HepG2 (cell line): ENCODE results near the gene ADAMTSL4. TPM values are rescaled to one million over a fixed set of nuclear protein-coding genes. Genes with fewer than 3 reads are reported as not detected.

Experiments
- ATAC-seq: fragments of 200-7000 bp; cut with Tn5 transposase; 3 replicates; pipeline ENCODE4 v1.9.1; 2020; ENCODE audit warnings: mild to moderate bottlenecking, moderate library complexity
- BruUV-seq: library from RNA; stranded (reverse); fragments of 400-500 nt; replicated peaks from 2 replicates; lab custom pipeline; 2021; lab: Mats Ljungman, UMichigan
- CTCF ChIA-PET: fragments of 300-600 bp; formaldehyde crosslinking; extraction: SDS; loops from one replicate; lab custom pipeline; 2021; ENCODE audit warnings: low total read pairs, inconsistent platforms, low intra/inter-chr PET ratio; lab: Yijun Ruan, JAX
- POLR2A ChIA-PET: fragments of 350-600 bp; sonication (Branson Sonifier 250); formaldehyde crosslinking; loops from one replicate; lab custom pipeline; 2020; ENCODE audit warnings: antibody characterized with exemption, inconsistent platforms; lab: Yijun Ruan, JAX
- DNase-seq: peaks from one replicate; pipeline ENCODE4 v3.0.0-alpha.2; 2015; ENCODE audit warnings: low spot score
- FAIRE-seq: peaks from 3 replicates; lab custom pipeline; 2011; peaks lifted over from hg19 to GRCh38; lab: Jason Lieb, UNC
- H2AFZ ChIP-seq: one replicate; pipeline ENCODE4 v1.6.1; 2011; ENCODE audit warnings: low read length, inconsistent platforms
- H3K27ac ChIP-seq: fragments of 300-600 bp; 3 replicates; pipeline ENCODE4 v1.8.0; 2011; ENCODE audit warnings: mixed run types, mild to moderate bottlenecking, mixed read lengths, low read length, inconsistent platforms; ENCODE audit not compliant: insufficient read depth; ENCODE audit errors: extremely low read length
- H3K27me3 ChIP-seq, 2 experiments: fragments of 200-600 bp in 1 of 2; 2 replicates in 1 of 2; 3 replicates in 1 of 2; pipeline versions ENCODE4 v1.6.0 to v1.8.0; 2011; ENCODE audit warnings: low read length in 2 of 2, mild to moderate bottlenecking in 2 of 2, moderate library complexity in 2 of 2, inconsistent platforms in 1 of 2; ENCODE audit not compliant: insufficient read depth in 2 of 2, control insufficient read depth in 1 of 2
- H3K36me3 ChIP-seq, 2 experiments: fragments of 200-600 bp in 1 of 2; replicated peaks in 1 of 2; 2 replicates in 1 of 2; 3 replicates in 1 of 2; pipeline versions ENCODE4 v1.5.1 to v1.8.0; 2011; ENCODE audit warnings: low read length in 2 of 2, inconsistent platforms in 1 of 2; ENCODE audit not compliant: insufficient read depth in 2 of 2, control insufficient read depth in 1 of 2
- H3K4me1 ChIP-seq: 2 replicates; pipeline ENCODE4 v1.5.1; 2012; ENCODE audit warnings: low read length, inconsistent platforms; ENCODE audit not compliant: insufficient read depth
- H3K4me2 ChIP-seq: 2 replicates; pipeline ENCODE4 v1.6.0; 2011; ENCODE audit warnings: low read depth, low read length, inconsistent platforms
- H3K4me3 ChIP-seq, 3 experiments: fragments of 200-600 bp in 1 of 3; sonication (generic), shearing (Covaris generic) in 1 of 3; replicated peaks in 1 of 3; 2 replicates each; pipeline ENCODE4 v1.5.1; 2011 to 2016; ENCODE audit warnings: low read length in 3 of 3, inconsistent platforms in 2 of 3, low read depth in 2 of 3, mild to moderate bottlenecking in 2 of 3, control low read depth in 1 of 3, mixed read lengths in 1 of 3; ENCODE audit not compliant: insufficient read depth in 1 of 3
- H3K79me2 ChIP-seq: one replicate; pipeline ENCODE4 v1.6.1; 2011; ENCODE audit warnings: low read length, inconsistent platforms; ENCODE audit not compliant: insufficient read depth
- H3K9ac ChIP-seq: 2 replicates; pipeline ENCODE4 v1.6.0; 2011; ENCODE audit warnings: mild to moderate bottlenecking, low read depth, low read length, inconsistent platforms; ENCODE audit not compliant: insufficient read depth
- H3K9me3 ChIP-seq: 2 replicates; pipeline ENCODE4 v1.5.1; 2012; ENCODE audit warnings: mild to moderate bottlenecking, low read length
- H4K20me1 ChIP-seq: 2 replicates; pipeline ENCODE4 v1.6.0; 2011; ENCODE audit warnings: inconsistent platforms, mild to moderate bottlenecking, low read length, moderate library complexity; ENCODE audit not compliant: insufficient read depth
- NFATC3 ChIP-seq: sonication (generic); formaldehyde crosslinking; IDR thresholded peaks from 2 replicates; pipeline ENCODE4 v1.5.1; 2020; ENCODE audit warnings: mild to moderate bottlenecking, missing genetic modification reagents
- POGZ ChIP-seq: sonication (generic); formaldehyde crosslinking; IDR thresholded peaks from 2 replicates; pipeline ENCODE4 v1.4.0; 2020; ENCODE audit warnings: mild to moderate bottlenecking, missing genetic modification reagents
- ZNF552 ChIP-seq: sonication (generic); formaldehyde crosslinking; IDR thresholded peaks from 2 replicates; pipeline ENCODE4 v1.9.0; 2022; ENCODE audit warnings: missing genetic modification reagents, mild to moderate bottlenecking, borderline replicate concordance
- ZNF607 ChIP-seq: sonication (generic); formaldehyde crosslinking; IDR thresholded peaks from 2 replicates; pipeline ENCODE4 v1.5.1; 2020; ENCODE audit warnings: missing genetic modification reagents, mild to moderate bottlenecking, borderline replicate concordance
- WGBS: methylation state at CpG from one replicate; pipeline ENCODE4 v1.1.6; 2017; ENCODE audit warnings: low lambda C conversion rate; 5-methylcytosine and 5-hydroxymethylcytosine counted together
- in situ Hi-C: cut with HindIII; loops from 2 replicates; pipeline ENCODE4 v1.10.0; 2017; ENCODE audit warnings: low pct_unique_long_range_greater_than_20kb; ENCODE audit not compliant: extremely low pct_ligation_motif_present
- intact Hi-C: fragments of 100-400 bp; cut with micrococcal nuclease; formaldehyde crosslinking; loops from one replicate; pipeline ENCODE4 v1.10.0; 2022; ENCODE audit not compliant: unreplicated experiment
- polyA plus RNA-seq, 8 experiments: library from polyadenylated mRNA; depleted of rRNA in 3 of 8; stranded (reverse) in 7 of 8; unstranded in 1 of 8; fragments of >200 nt; fragmentation: Illumina TruSeq in 4 of 8; extraction: Trizol in 4 of 8; gene quantifications; 2 replicates each; pipeline versions ENCODE4 v1.2.1 to v1.2.3, GENCODE V29; 2011 to 2016; ENCODE audit warnings: low read depth in 4 of 8, missing spikeins in 1 of 8, mixed read lengths in 1 of 8; ENCODE audit not compliant: insufficient read depth in 1 of 8
- total RNA-seq, 5 experiments: library from RNA; depleted of rRNA; stranded (reverse); fragments of >200 nt; fragmentation: Illumina TruSeq; extraction: Trizol; gene quantifications; 2 replicates each; pipeline ENCODE4 v1.2.3, GENCODE V29; 2016; ENCODE audit warnings: low read depth in 1 of 5
- TF ChIP-seq, protein P1 (sequence below): sonication (generic); formaldehyde crosslinking; IDR thresholded peaks from 2 replicates; pipeline ENCODE4 v1.5.0; 2020; ENCODE audit warnings: mild to moderate bottlenecking, missing genetic modification reagents
- TF ChIP-seq, protein P2 (sequence below), 2 experiments: fragments of 450-650 bp in 1 of 2; sonication (generic) in 1 of 2; formaldehyde crosslinking in 1 of 2; IDR thresholded peaks; 2 replicates each; pipeline versions ENCODE4 v1.6.1 to v1.8.0; 2016 to 2022; ENCODE audit warnings: antibody characterized with exemption in 1 of 2, mild to moderate bottlenecking in 1 of 2, missing genetic modification reagents in 1 of 2

Gene ADAMTSL4
- total and polyA plus RNA-seq, 2 of the 13 experiments (the other 11 are each of a cell fraction or from before 2014, with no cell fraction given): 3.9 to 16.4 TPM

DNA sequence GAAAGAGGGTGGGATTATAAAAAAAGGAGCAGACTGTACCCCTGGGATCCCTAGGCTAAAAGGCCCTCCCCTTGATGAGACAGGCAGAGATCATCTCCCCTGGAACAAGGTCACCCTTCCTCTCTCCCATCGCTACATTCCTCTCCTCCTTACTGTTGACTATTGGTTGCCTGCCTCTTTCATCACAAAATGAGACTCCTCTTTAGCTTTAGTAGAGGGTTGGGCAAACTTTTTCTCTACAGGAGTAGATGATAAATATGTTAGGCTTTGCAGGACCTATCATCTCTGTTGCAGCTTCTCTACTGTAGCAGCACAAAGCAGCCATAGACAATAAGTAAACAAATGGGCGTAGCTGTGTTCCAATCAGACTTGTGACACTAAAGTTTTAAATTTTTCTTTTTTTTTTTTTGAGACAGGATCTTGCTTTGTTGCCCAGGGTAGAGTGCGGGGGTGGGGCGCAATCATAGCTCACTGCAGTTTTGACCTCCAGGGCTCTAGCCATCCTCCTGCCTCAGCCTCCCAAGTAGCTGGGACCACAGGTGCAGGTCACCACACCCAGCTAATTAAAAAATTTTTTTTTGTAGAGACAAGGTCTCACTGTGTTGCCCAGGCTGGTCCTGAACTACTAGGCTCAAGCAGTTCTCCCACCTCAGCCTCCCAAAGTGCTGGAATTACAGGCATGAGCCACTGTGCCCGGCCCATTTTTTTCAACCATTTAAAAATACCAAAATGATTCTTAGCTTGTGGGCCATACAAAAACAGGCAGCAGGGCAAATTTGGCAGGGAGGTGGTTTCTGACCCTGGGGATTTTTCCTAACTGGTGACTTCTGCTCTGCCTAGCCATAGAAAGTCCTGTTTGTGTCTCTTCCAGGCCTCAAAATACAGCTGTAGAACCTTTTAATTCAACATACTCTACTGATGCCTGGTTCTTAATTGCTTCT, 15.1 kb downstream of the ADAMTSL4 start:
- FAIRE-seq: peak; percentile 63
- Histone ChIP-seq H2AFZ (no peak overlapping the region), H3K4me1 (peaks cover 74% of the 10 kb centered on the region), H3K36me3 (no peaks in the 10 kb centered on the region; a peak in 1 of 5 replicates), H3K27me3 (no peaks in the 10 kb centered on the region), H3K9me3 (no peaks in the 10 kb centered on the region), H3K79me2 (peaks cover 19% of the 10 kb centered on the region), H3K27ac (peak overlapping the region; percentile 91), H3K9ac (peak overlapping the region; percentile 88), H3K4me3 (peak overlapping the region in 1 of 3 experiments; percentile 20; a peak in 2 of 6 replicates), H3K4me2 (peak overlapping the region; percentile 99), H4K20me1 (peaks cover 7% of the 10 kb centered on the region)
- peak; percentile 0; the same call in 1 of the 3 replicates for ATAC-seq
- WGBS: 53% methylated on average over 5 of the region's 5 CpGs
- intact Hi-C loops: loop anchor here (1.0 to 5.0 kb wide), 2 partner anchors 13 to 133 kb away; partner anchors contain the start of gene GOLPH3L
- POLR2A ChIA-PET: interaction anchor here (0.7 to 13.0 kb wide), 14 partner anchors 11 to 417 kb away, joined by 3 to 469 read pairs (median 4); partner anchors contain the start of genes ADAMTSL4, ENSA, FALEC and GOLPH3L
- CTCF ChIA-PET: no interaction called here
- BruUV-seq: no TSS peak
- in situ Hi-C loops: loop anchor here (5.0 kb wide), 2 partner anchors 63 to 248 kb away; partner anchors contain the start of gene ENSA
- peak; percentile 78 for DNase-seq
- TF ChIP-seq, protein P1, sequence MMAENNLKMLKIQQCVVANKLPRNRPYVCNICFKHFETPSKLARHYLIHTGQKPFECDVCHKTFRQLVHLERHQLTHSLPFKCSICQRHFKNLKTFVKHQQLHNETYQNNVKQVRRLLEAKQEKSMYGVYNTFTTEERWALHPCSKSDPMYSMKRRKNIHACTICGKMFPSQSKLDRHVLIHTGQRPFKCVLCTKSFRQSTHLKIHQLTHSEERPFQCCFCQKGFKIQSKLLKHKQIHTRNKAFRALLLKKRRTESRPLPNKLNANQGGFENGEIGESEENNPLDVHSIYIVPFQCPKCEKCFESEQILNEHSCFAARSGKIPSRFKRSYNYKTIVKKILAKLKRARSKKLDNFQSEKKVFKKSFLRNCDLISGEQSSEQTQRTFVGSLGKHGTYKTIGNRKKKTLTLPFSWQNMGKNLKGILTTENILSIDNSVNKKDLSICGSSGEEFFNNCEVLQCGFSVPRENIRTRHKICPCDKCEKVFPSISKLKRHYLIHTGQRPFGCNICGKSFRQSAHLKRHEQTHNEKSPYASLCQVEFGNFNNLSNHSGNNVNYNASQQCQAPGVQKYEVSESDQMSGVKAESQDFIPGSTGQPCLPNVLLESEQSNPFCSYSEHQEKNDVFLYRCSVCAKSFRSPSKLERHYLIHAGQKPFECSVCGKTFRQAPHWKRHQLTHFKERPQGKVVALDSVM (CRISPR knock-in tag): peak; percentile 99
- TF ChIP-seq NFATC3 (CRISPR knock-in tag) (no peak), POGZ (CRISPR knock-in tag) (no peak), ZNF607 (CRISPR knock-in tag) (no peak), ZNF552 (no peak)
- TF ChIP-seq, protein P2, sequence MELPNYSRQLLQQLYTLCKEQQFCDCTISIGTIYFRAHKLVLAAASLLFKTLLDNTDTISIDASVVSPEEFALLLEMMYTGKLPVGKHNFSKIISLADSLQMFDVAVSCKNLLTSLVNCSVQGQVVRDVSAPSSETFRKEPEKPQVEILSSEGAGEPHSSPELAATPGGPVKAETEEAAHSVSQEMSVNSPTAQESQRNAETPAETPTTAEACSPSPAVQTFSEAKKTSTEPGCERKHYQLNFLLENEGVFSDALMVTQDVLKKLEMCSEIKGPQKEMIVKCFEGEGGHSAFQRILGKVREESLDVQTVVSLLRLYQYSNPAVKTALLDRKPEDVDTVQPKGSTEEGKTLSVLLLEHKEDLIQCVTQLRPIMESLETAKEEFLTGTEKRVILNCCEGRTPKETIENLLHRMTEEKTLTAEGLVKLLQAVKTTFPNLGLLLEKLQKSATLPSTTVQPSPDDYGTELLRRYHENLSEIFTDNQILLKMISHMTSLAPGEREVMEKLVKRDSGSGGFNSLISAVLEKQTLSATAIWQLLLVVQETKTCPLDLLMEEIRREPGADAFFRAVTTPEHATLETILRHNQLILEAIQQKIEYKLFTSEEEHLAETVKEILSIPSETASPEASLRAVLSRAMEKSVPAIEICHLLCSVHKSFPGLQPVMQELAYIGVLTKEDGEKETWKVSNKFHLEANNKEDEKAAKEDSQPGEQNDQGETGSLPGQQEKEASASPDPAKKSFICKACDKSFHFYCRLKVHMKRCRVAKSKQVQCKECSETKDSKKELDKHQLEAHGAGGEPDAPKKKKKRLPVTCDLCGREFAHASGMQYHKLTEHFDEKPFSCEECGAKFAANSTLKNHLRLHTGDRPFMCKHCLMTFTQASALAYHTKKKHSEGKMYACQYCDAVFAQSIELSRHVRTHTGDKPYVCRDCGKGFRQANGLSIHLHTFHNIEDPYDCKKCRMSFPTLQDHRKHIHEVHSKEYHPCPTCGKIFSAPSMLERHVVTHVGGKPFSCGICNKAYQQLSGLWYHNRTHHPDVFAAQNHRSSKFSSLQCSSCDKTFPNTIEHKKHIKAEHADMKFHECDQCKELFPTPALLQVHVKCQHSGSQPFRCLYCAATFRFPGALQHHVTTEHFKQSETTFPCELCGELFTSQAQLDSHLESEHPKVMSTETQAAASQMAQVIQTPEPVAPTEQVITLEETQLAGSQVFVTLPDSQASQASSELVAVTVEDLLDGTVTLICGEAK (IDR thresholded peaks at IDR 0.05): peak; percentile 49; the same call in 1 of the 2 replicates
- TF ChIP-seq, protein P2 (CRISPR knock-in tag; IDR thresholded peaks at IDR 0.05): no peak; the same call in 1 of the 2 replicates
